C4-2B (cell line): ENCODE data around the gene WDFY2.

Experiments used
- H3K27ac ChIP-seq: fragments of 450-650 bp; 2 replicates; pipeline ENCODE4 v1.5.1; 2017
- ZFX ChIP-seq: fragments of 450-650 bp; IDR thresholded peaks from 2 replicates; pipeline ENCODE4 v1.6.1; 2017
- TF ChIP-seq, protein P1 (sequence below): fragments of 450-650 bp; conservative IDR thresholded peaks from 2 replicates; pipeline ENCODE4 v1.5.1; 2017; ENCODE audit warnings: mild to moderate bottlenecking

WDFY2 gene

DNA sequence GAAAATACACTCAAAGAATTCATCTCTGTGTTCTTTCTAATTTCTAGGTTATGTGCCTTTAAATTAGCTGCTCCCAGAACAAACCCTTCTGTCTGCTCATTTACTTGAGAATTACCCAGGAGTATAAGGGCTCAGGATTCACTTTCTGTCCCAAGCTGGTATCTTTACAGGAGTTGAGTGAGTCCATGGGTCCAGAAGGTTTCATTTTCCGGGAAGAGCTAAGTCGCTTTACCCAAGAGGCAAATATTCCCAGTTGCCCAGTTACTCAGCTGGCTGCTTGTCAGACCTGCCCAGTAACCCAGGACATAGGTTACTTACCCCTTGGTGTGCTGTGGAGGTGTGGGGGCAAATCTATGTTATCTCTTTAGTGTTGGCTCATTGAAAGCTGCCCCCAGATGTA lies 172.4 kb downstream of the WDFY2 start:
- H3K27ac ChIP-seq, result no peak overlapping the region
- TF ChIP-seq, protein P1, sequence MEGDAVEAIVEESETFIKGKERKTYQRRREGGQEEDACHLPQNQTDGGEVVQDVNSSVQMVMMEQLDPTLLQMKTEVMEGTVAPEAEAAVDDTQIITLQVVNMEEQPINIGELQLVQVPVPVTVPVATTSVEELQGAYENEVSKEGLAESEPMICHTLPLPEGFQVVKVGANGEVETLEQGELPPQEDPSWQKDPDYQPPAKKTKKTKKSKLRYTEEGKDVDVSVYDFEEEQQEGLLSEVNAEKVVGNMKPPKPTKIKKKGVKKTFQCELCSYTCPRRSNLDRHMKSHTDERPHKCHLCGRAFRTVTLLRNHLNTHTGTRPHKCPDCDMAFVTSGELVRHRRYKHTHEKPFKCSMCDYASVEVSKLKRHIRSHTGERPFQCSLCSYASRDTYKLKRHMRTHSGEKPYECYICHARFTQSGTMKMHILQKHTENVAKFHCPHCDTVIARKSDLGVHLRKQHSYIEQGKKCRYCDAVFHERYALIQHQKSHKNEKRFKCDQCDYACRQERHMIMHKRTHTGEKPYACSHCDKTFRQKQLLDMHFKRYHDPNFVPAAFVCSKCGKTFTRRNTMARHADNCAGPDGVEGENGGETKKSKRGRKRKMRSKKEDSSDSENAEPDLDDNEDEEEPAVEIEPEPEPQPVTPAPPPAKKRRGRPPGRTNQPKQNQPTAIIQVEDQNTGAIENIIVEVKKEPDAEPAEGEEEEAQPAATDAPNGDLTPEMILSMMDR, result no peak
- no peak for TF ChIP-seq ZFX

- TF ChIP-seq, protein P1, result no peak
- TF ChIP-seq ZFX, result no peak
- H3K27ac ChIP-seq, result no peak overlapping the region
These were observed 174.4 kb downstream of the WDFY2 start for GRCh38 chr13:51758691-51759090.

- H3K27ac ChIP-seq, result no peak overlapping the region
- TF ChIP-seq ZFX, result no peak
- TF ChIP-seq, protein P1, result no peak
These were observed 175.0 kb downstream of the WDFY2 start for GRCh38 chr13:51759240-51759639.

GRCh38 chr13:51760592-51760991 lies 176.3 kb downstream of the WDFY2 start:
- TF ChIP-seq, protein P1, result no peak
- no peak for TF ChIP-seq ZFX
- no peak overlapping the region for H3K27ac ChIP-seq

DNA sequence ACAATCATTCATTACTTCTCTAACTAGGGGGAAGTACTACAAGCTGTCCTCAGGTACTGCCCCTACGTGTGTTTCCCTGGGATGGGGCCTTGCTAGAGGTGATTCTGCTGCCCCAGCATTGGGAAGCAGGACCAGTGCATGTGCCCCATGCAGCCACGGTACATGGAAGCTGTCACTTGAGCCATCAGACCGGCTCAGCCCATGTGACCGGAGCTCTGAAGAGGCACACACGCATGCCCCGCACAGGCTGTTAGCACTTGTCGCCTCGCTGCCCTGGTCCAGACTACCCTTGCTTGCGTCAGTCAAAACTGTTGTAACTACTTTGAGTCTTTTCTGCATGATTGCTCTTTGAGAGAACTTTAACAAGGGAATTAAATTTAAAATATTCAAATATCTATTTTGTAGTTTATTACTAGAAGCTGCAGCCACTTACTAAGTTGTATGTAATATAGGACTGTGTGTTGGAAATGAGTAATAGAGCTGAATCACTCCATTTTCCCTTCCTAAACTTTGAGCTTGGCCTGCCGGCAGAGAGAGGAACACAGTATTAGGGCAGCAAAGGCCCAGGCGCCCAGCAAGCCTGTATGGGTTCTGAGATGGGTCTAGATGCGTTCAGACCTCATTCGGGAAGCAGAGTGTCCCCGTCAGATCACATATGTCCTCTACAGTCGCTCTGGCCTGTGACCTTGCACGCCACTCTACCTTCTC lies 177.5 kb downstream of the WDFY2 start:
- H3K27ac ChIP-seq, result no peak overlapping the region

GRCh38 chr13:51763486-51763885 lies 179.2 kb downstream of the WDFY2 start:
- no peak for TF ChIP-seq ZFX
- TF ChIP-seq, protein P1, result no peak
- no peak overlapping the region for H3K27ac ChIP-seq

More for the DNA sequence above, 177.5 kb downstream of the WDFY2 start:
- TF ChIP-seq, protein P1, result no peak
- no peak for TF ChIP-seq ZFX

DNA sequence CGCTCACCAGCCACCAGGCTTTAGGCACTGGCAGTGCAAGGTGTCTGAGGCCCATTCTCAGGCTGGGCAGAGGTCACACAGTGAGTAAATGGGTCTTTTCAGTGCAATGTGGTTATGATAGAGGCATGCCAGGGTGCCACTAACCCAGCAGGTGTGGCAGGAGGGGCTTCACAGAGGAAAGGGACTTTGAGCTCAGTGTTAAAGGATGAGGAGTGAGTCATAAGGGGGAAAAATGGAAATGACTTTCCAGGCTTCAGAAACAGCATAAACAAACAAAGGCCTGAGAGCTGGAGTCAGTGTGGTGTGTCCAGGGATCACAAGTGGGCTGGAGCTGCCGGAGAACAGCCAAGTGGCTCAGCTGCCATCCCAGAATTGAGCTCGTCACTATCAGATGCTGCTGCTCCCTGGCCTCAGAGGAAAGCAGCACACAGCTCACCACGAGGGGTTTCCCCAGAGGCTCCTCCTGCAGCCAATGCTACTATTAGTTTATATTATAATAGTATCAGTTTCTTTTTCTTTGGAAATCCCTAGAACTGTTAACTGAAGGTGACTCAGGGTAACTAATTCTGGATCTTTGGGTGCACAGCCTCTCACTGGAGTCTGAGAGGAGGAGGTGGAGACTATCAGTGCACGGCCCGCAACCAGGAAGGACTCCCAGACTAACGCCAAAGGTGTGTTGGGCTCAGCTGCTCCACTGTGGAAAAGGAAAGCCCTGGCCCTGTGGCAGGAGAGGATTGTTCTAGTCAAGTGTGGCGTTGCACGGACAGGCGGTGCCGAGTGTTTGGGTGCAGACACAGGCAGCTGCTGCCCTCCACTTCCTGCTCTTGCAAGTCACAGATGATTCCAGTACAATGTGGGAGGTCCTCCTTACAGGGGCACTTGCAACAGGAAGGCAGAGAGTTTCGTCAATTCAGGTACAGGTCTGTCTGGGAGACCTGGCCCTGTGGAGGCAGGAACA lies 180.2 kb downstream of the WDFY2 start:
- no peak overlapping the region for H3K27ac ChIP-seq
- TF ChIP-seq, protein P1, result no peak
- TF ChIP-seq ZFX, result no peak
